ENCODE results near the gene COG8. TPM values are rescaled to one million over a fixed set of nuclear protein-coding genes. Genes with fewer than 3 reads are reported as not detected.
A peak's percentile ranks its signal among the peaks of the same experiment; 100 is the strongest.

Gene COG8
- total and polyA plus RNA-seq, 10 of the 15 experiments (the other 5 are each of a cell fraction or from before 2014, with no cell fraction given), result 2.8 to 39.6 (median 23.8) TPM

- TF ChIP-seq HDAC6 (IDR thresholded peaks at IDR 0.05; ENCODE audit: unreplicated experiment) (no peak), RAD51 (IDR thresholded peaks at IDR 0.05) (peak; percentile 75), KAT2A (conservative IDR thresholded peaks at IDR 0.05; ENCODE audit: control insufficient read depth, low read depth, low read length) (no peak), CREB1 (IDR thresholded peaks at IDR 0.05; ENCODE audit: low read depth) (peak; percentile 92), RELB (IDR thresholded peaks at IDR 0.05; ENCODE audit: low read depth) (peak; percentile 87), EGR1 (IDR thresholded peaks at IDR 0.05; ENCODE audit: borderline replicate concordance in 1 of 2, low read depth in 2 of 2, low read length in 2 of 2) (peak in 1 of 2 experiments; percentile 71; a peak in 2 of 3 replicates), JUND (IDR thresholded peaks at IDR 0.05; ENCODE audit: low read depth, low read length) (no peak), ESRRA (IDR thresholded peaks at IDR 0.05; ENCODE audit: low read length) (0 out of 2 replicates have a peak, but pooled peaks have one; percentile 36), POLR2AphosphoS5 (IDR thresholded peaks at IDR 0.05; ENCODE audit: low read length) (peak; percentile 90; the same call in 1 of the 2 replicates), CBFB (IDR thresholded peaks at IDR 0.05; ENCODE audit: low read depth) (peak; percentile 79), IRF4 (IDR thresholded peaks at IDR 0.05; ENCODE audit: low read depth, low read length) (0 out of 2 replicates have a peak, but pooled peaks have one; percentile 22), TARDBP (IDR thresholded peaks at IDR 0.05; ENCODE audit: borderline replicate concordance) (peak; percentile 86), ZNF687 (IDR thresholded peaks at IDR 0.05) (peak; percentile 35)
- TF ChIP-seq, protein P1, sequence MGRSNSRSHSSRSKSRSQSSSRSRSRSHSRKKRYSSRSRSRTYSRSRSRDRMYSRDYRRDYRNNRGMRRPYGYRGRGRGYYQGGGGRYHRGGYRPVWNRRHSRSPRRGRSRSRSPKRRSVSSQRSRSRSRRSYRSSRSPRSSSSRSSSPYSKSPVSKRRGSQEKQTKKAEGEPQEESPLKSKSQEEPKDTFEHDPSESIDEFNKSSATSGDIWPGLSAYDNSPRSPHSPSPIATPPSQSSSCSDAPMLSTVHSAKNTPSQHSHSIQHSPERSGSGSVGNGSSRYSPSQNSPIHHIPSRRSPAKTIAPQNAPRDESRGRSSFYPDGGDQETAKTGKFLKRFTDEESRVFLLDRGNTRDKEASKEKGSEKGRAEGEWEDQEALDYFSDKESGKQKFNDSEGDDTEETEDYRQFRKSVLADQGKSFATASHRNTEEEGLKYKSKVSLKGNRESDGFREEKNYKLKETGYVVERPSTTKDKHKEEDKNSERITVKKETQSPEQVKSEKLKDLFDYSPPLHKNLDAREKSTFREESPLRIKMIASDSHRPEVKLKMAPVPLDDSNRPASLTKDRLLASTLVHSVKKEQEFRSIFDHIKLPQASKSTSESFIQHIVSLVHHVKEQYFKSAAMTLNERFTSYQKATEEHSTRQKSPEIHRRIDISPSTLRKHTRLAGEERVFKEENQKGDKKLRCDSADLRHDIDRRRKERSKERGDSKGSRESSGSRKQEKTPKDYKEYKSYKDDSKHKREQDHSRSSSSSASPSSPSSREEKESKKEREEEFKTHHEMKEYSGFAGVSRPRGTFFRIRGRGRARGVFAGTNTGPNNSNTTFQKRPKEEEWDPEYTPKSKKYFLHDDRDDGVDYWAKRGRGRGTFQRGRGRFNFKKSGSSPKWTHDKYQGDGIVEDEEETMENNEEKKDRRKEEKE (IDR thresholded peaks at IDR 0.05), result no peak
- TF ChIP-seq, protein P2, sequence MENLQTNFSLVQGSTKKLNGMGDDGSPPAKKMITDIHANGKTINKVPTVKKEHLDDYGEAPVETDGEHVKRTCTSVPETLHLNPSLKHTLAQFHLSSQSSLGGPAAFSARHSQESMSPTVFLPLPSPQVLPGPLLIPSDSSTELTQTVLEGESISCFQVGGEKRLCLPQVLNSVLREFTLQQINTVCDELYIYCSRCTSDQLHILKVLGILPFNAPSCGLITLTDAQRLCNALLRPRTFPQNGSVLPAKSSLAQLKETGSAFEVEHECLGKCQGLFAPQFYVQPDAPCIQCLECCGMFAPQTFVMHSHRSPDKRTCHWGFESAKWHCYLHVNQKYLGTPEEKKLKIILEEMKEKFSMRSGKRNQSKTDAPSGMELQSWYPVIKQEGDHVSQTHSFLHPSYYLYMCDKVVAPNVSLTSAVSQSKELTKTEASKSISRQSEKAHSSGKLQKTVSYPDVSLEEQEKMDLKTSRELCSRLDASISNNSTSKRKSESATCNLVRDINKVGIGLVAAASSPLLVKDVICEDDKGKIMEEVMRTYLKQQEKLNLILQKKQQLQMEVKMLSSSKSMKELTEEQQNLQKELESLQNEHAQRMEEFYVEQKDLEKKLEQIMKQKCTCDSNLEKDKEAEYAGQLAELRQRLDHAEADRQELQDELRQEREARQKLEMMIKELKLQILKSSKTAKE (IDR thresholded peaks at IDR 0.05; ENCODE audit: low read depth, poor library complexity, severe bottlenecking), result peak; percentile 54
- TF ChIP-seq, protein P3, sequence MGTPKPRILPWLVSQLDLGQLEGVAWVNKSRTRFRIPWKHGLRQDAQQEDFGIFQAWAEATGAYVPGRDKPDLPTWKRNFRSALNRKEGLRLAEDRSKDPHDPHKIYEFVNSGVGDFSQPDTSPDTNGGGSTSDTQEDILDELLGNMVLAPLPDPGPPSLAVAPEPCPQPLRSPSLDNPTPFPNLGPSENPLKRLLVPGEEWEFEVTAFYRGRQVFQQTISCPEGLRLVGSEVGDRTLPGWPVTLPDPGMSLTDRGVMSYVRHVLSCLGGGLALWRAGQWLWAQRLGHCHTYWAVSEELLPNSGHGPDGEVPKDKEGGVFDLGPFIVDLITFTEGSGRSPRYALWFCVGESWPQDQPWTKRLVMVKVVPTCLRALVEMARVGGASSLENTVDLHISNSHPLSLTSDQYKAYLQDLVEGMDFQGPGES (IDR thresholded peaks at IDR 0.05), result no peak; the same call in 1 of the 2 replicates
Measured at GRCh38 chr16:69339289-69340094, at the start of gene COG8, which contains the start of gene NIP7 (continued).
